ENCODE results near the gene FCRLB.
"Not testable (repeated sequence)": the region's sequence is repeated elsewhere in the genome, so short reads cannot be mapped to it uniquely, and the experiment has no call there.

FCRLB gene

DNA sequence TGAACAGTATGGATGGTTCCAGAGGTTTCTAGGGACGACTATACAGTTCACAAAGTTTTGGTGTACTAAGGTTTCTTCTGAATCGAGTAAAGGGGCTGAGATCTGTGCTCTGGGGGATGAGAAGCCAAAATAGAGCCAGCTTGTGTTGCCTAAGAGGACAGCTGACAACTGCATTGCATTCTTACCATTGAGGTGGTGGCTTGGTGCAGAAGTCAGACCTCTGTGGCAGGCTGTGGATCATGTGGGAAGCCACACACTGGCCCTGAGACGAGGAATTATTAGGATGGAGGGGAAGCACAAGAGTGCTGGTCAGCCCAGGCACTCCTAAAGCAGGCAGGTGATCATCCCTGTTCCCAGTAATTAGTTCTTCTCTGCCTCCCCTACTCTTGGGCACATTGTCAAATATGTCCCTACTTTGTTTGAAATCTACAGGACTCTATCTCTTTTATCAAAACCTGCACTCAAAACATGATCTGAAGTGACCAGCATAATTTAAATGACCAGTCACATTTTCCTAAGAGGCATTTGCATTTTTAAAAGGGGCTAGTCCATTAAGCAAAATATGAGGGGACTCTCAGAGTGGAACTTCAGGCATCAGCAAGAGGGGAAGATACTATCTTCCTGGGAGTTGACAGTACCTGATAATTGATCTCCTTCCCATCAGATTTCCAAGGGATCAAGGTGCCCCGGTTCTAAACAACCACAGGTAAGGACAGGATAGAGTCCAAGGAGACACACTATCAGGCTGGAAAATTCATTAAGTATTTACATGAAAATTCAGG, at the start of gene FCRLB:
FCRLB (plus strand) TSS at position 589 of the 782 bp plus-strand sequence. CDS start 1,129 bp downstream, outside the sequence.
- Histone ChIP-seq H3K4me3 (ENCODE audit: low read length) (no peak within 1 kb of the TSS), H2AFZ (ENCODE audit: low read length) (no peak within 1 kb of the TSS), H3K4me1 (ENCODE audit: low read length) (peaks cover 14% of the 10 kb centered on the region), H3K9ac (ENCODE audit: low read length) (no peak within 1 kb of the TSS), H3K9me2 (replicated peaks; ENCODE audit: insufficient read depth, low read length) (no peaks in the 10 kb centered on the region), H4K20me1 (ENCODE audit: insufficient read depth, low read length) (no peaks in the 10 kb centered on the region), H3K9me3 (replicated peaks; ENCODE audit: insufficient read depth, low read length) (no peaks in the 10 kb centered on the region), H3K27me3 (replicated peaks; ENCODE audit: insufficient read depth, low read length) (peaks cover 5% of the 10 kb centered on the region; the same call in 1 of the 2 replicates), H3F3A (ENCODE audit: insufficient read depth, low read length) (peaks cover 13% of the 10 kb centered on the region; the same call in 1 of the 2 replicates), H3K36me3 (replicated peaks; ENCODE audit: insufficient read depth, low read length) (no peaks in the 10 kb centered on the region), H3K4me2 (ENCODE audit: low read depth, low read length) (no peak within 1 kb of the TSS), H3K79me2 (ENCODE audit: low read length) (no peaks in the 10 kb centered on the region), H3K27ac (ENCODE audit: low read length) (no peak within 1 kb of the TSS)
- TF ChIP-seq EZH2phosphoT487 (IDR thresholded peaks at IDR 0.05; ENCODE audit: low read length) (no peak), EZH2 (optimal IDR thresholded peaks at IDR 0.05; ENCODE audit: low read depth, low read length) (no peak)
- TF ChIP-seq, protein P1, sequence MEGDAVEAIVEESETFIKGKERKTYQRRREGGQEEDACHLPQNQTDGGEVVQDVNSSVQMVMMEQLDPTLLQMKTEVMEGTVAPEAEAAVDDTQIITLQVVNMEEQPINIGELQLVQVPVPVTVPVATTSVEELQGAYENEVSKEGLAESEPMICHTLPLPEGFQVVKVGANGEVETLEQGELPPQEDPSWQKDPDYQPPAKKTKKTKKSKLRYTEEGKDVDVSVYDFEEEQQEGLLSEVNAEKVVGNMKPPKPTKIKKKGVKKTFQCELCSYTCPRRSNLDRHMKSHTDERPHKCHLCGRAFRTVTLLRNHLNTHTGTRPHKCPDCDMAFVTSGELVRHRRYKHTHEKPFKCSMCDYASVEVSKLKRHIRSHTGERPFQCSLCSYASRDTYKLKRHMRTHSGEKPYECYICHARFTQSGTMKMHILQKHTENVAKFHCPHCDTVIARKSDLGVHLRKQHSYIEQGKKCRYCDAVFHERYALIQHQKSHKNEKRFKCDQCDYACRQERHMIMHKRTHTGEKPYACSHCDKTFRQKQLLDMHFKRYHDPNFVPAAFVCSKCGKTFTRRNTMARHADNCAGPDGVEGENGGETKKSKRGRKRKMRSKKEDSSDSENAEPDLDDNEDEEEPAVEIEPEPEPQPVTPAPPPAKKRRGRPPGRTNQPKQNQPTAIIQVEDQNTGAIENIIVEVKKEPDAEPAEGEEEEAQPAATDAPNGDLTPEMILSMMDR (IDR thresholded peaks at IDR 0.05; ENCODE audit: low read length) = no peak
- no peak for DNase-seq

GRCh38 chr1:161673437-161673836, 47.9 kb upstream of the FCRLB start:
- H3F3A ChIP-seq (ENCODE audit: insufficient read depth, low read length); DNase-seq; H3K9ac ChIP-seq (ENCODE audit: low read length); H3K4me2 ChIP-seq (ENCODE audit: low read depth, low read length); H2AFZ ChIP-seq (ENCODE audit: low read length); H3K27me3 ChIP-seq (replicated peaks; ENCODE audit: insufficient read depth, low read length); H3K4me3 ChIP-seq (ENCODE audit: low read length); H3K27ac ChIP-seq (ENCODE audit: low read length); H3K4me1 ChIP-seq (ENCODE audit: low read length); H3K79me2 ChIP-seq (ENCODE audit: low read length); H4K20me1 ChIP-seq (ENCODE audit: insufficient read depth, low read length); H3K9me2 ChIP-seq (replicated peaks; ENCODE audit: insufficient read depth, low read length); H3K9me3 ChIP-seq (replicated peaks; ENCODE audit: insufficient read depth, low read length); H3K36me3 ChIP-seq (replicated peaks; ENCODE audit: insufficient read depth, low read length): not testable (repeated sequence)

DNA sequence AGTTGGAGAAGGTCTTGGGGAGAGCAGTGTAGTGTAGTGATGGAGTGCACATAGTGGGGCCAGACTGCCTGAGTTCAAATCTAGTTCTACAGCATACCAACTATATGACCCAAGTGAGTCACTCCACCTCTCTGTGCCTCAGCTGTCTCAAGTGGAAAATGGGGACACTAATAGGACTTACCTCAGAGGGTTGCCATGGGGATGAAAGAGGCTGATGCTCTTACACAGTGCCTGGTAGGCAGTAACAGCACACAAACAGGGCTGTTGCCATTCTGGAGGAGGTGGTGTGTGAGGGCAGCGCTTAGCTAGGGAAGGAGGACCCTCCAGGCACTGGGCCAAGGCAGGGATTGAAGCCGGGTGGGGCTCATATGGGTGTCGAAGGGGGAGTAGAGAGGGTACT, 46.9 kb upstream of the FCRLB start:
- not testable (repeated sequence) for DNase-seq; H3K4me3 ChIP-seq (ENCODE audit: low read length); H3K79me2 ChIP-seq (ENCODE audit: low read length); H2AFZ ChIP-seq (ENCODE audit: low read length); H3K27ac ChIP-seq (ENCODE audit: low read length); H3F3A ChIP-seq (ENCODE audit: insufficient read depth, low read length); H3K9me2 ChIP-seq (replicated peaks; ENCODE audit: insufficient read depth, low read length); H3K4me1 ChIP-seq (ENCODE audit: low read length); H4K20me1 ChIP-seq (ENCODE audit: insufficient read depth, low read length); H3K36me3 ChIP-seq (replicated peaks; ENCODE audit: insufficient read depth, low read length); H3K4me2 ChIP-seq (ENCODE audit: low read depth, low read length); H3K27me3 ChIP-seq (replicated peaks; ENCODE audit: insufficient read depth, low read length); H3K9me3 ChIP-seq (replicated peaks; ENCODE audit: insufficient read depth, low read length); H3K9ac ChIP-seq (ENCODE audit: low read length)

- H2AFZ ChIP-seq (ENCODE audit: low read length); H3K36me3 ChIP-seq (replicated peaks; ENCODE audit: insufficient read depth, low read length); H3K27ac ChIP-seq (ENCODE audit: low read length); H3K4me1 ChIP-seq (ENCODE audit: low read length); H3K27me3 ChIP-seq (replicated peaks; ENCODE audit: insufficient read depth, low read length); DNase-seq; H3F3A ChIP-seq (ENCODE audit: insufficient read depth, low read length); H3K4me2 ChIP-seq (ENCODE audit: low read depth, low read length); H3K4me3 ChIP-seq (ENCODE audit: low read length); H3K9me3 ChIP-seq (replicated peaks; ENCODE audit: insufficient read depth, low read length); H3K79me2 ChIP-seq (ENCODE audit: low read length); H3K9me2 ChIP-seq (replicated peaks; ENCODE audit: insufficient read depth, low read length); H4K20me1 ChIP-seq (ENCODE audit: insufficient read depth, low read length); H3K9ac ChIP-seq (ENCODE audit: low read length): not testable (repeated sequence)
Measured at GRCh38 chr1:161674908-161675307, 46.4 kb upstream of the FCRLB start.

- no peaks in the 10 kb centered on the region for H3K79me2 ChIP-seq (ENCODE audit: low read length)
- no peak for DNase-seq
- H2AFZ ChIP-seq (ENCODE audit: low read length) = no peak overlapping the region
- H3K4me1 ChIP-seq (ENCODE audit: low read length) = no peaks in the 10 kb centered on the region
- no peak overlapping the region for H3K9ac ChIP-seq (ENCODE audit: low read length)
- H3K9me3 ChIP-seq (replicated peaks; ENCODE audit: insufficient read depth, low read length) = no peaks in the 10 kb centered on the region
- no peak overlapping the region for H3K27ac ChIP-seq (ENCODE audit: low read length)
- H3K27me3 ChIP-seq (replicated peaks; ENCODE audit: insufficient read depth, low read length) = no peaks in the 10 kb centered on the region
- no peak overlapping the region for H3K4me3 ChIP-seq (ENCODE audit: low read length)
- no peak for TF ChIP-seq EZH2phosphoT487 (IDR thresholded peaks at IDR 0.05; ENCODE audit: low read length)
- no peak for TF ChIP-seq EZH2 (optimal IDR thresholded peaks at IDR 0.05; ENCODE audit: low read depth, low read length)
- H3K4me2 ChIP-seq (ENCODE audit: low read depth, low read length) = no peak overlapping the region
- H3F3A ChIP-seq (ENCODE audit: insufficient read depth, low read length) = no peaks in the 10 kb centered on the region
- no peaks in the 10 kb centered on the region for H3K9me2 ChIP-seq (replicated peaks; ENCODE audit: insufficient read depth, low read length)
- H3K36me3 ChIP-seq (replicated peaks; ENCODE audit: insufficient read depth, low read length) = no peaks in the 10 kb centered on the region
- H4K20me1 ChIP-seq (ENCODE audit: insufficient read depth, low read length) = no peaks in the 10 kb centered on the region
Measured at GRCh38 chr1:161676441-161676840, 44.9 kb upstream of the FCRLB start.
